AG09319 (cell line): Measurements from ENCODE around the gene OR13F1.
"Not testable (repeated sequence)": the region's sequence is repeated elsewhere in the genome, so short reads cannot be mapped to it uniquely, and the experiment has no call there.

Source experiments
- DNase-seq: peaks from one replicate; pipeline ENCODE4 v3.0.0-alpha.2; 2010; ENCODE audit warnings: low read depth; ENCODE audit errors: extremely low read depth
- CTCF ChIP-seq: IDR thresholded peaks from 2 replicates; pipeline ENCODE4 v1.5.1; 2011; ENCODE audit warnings: low read depth, mild to moderate bottlenecking, inconsistent platforms, low read length, moderate library complexity

Gene OR13F1

GRCh38 chr9:104503440-104503839, 623 bp upstream of the OR13F1 start:
- no peak for TF ChIP-seq CTCF
- DNase-seq: no peak

GRCh38 chr9:104506565-104506964, 2.5 kb downstream of the OR13F1 start:
- TF ChIP-seq CTCF: no peak
- DNase-seq: no peak

- TF ChIP-seq CTCF: no peak
- no peak for DNase-seq
Observed at GRCh38 chr9:104514901-104515300, 10.8 kb downstream of the OR13F1 start.

- not testable (repeated sequence) for DNase-seq
Observed at GRCh38 chr9:104520241-104520640, 16.2 kb downstream of the OR13F1 start.

GRCh38 chr9:104527109-104527508, 23.0 kb downstream of the OR13F1 start, which contains the start of gene OR13C4:
TSS of gene OR13C4 (minus strand) at chr9:104527209. CDS start at chr9:104527209, 0 bp downstream.
- TF ChIP-seq CTCF: no peak

GRCh38 chr9:104536756-104537155, 32.7 kb downstream of the OR13F1 start, which contains the start of gene OR13C3:
TSS of gene OR13C3 (minus strand) at chr9:104536856. CDS start at chr9:104536723, 133 bp downstream.
- no peak for DNase-seq
- no peak for TF ChIP-seq CTCF

More at GRCh38 chr9:104527109-104527508, 23.0 kb downstream of the OR13F1 start, which contains the start of gene OR13C4:
- no peak for DNase-seq

GRCh38 chr9:104539275-104539674, 35.2 kb downstream of the OR13F1 start:
- no peak for TF ChIP-seq CTCF
- DNase-seq: no peak

- DNase-seq: no peak
- no peak for TF ChIP-seq CTCF
Observed at GRCh38 chr9:104544644-104545043, 40.6 kb downstream of the OR13F1 start.
